Measurements from ENCODE around the gene IDH3A.

DNA sequence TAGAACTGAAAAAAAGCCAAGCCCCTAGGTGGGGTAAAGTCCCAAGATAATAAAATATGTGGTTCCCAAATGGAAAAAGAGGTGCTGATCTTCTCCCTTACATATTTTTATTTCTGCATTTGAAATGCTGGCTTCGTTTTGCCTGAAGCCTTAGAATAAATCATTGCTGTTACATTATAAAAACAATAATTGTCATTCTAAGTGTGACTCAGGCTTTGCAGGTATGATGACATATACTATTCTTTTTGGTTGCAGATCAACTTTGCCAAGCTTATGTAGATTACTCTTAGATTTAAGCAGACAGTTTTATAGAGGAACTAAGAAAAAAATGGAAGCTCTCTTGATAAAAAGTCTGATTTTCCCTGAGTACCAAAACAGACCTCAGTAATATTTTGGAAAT is 7.5 kb downstream of the IDH3A start:
- TF ChIP-seq, protein P1, sequence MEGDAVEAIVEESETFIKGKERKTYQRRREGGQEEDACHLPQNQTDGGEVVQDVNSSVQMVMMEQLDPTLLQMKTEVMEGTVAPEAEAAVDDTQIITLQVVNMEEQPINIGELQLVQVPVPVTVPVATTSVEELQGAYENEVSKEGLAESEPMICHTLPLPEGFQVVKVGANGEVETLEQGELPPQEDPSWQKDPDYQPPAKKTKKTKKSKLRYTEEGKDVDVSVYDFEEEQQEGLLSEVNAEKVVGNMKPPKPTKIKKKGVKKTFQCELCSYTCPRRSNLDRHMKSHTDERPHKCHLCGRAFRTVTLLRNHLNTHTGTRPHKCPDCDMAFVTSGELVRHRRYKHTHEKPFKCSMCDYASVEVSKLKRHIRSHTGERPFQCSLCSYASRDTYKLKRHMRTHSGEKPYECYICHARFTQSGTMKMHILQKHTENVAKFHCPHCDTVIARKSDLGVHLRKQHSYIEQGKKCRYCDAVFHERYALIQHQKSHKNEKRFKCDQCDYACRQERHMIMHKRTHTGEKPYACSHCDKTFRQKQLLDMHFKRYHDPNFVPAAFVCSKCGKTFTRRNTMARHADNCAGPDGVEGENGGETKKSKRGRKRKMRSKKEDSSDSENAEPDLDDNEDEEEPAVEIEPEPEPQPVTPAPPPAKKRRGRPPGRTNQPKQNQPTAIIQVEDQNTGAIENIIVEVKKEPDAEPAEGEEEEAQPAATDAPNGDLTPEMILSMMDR (IDR thresholded peaks at IDR 0.05; ENCODE audit: insufficient read depth, low read length, poor library complexity, severe bottlenecking) = no peak
- TF ChIP-seq EZH2phosphoT487 (conservative IDR thresholded peaks at IDR 0.05; ENCODE audit: low read length) = no peak
